Measurements from ENCODE around the gene ITGB1. TPM values are rescaled to one million over a fixed set of nuclear protein-coding genes. Genes with fewer than 3 reads are reported as not detected.

The ITGB1 gene
- total RNA-seq, 4 donors from 2014 or later = 57.8 to 256 (median 162) TPM

DNA sequence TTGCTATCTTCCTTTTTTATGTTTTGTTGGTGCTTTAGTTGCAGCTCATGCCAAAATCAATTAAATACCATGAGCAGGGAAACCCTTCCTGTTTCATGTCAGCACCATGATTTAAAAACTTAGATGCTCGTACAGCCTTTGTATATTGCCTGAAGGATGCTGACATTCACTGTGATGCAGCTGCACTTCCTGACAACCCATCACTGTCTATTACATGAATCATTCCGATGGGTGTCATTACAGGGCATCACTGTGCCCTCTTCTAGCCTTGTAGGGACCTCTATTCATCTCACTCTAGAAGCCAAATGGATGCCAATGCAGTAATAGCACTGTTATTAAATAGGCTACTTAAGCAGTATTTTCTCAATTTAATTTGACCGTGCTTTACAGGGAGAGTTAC lies 18.3 kb upstream of the ITGB1 start:
- no peak overlapping the region for H3K4me3 ChIP-seq
- DNase-seq = no peak
- H3K36me3 ChIP-seq = no peaks in the 10 kb centered on the region
- TF ChIP-seq POLR2A (IDR thresholded peaks at IDR 0.05) (no peak), CTCF (IDR thresholded peaks at IDR 0.05) (no peak)
- no peak overlapping the region for H3K27ac ChIP-seq
- no peaks in the 10 kb centered on the region for H3K27me3 ChIP-seq
- no peaks in the 10 kb centered on the region for H3K9me3 ChIP-seq
- H3K4me1 ChIP-seq = peaks cover 0 to 20% (median 2%) of the 10 kb centered on the region in 4 donors

DNA sequence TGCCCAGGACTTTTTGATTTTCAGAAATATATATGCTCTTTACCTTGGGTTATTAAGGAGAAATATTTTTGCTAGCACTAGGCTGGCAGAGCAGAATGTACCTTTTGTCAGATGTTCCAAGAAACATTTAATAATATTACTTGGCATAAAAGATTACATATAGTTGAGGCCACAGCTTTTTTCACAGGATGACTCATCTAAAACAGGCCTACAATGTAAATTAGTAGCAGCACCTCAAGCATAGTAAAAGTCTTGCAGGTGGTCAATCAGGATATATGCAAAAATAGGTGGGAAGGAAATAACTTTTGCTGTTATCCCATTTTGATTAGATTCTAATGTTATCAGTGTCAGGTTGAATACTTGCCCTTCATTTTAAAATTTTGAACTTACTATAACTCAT lies 14.9 kb upstream of the ITGB1 start:
- TF ChIP-seq CTCF (IDR thresholded peaks at IDR 0.05) = no peak
- no peak for TF ChIP-seq POLR2A (IDR thresholded peaks at IDR 0.05)
- Histone ChIP-seq H3K27me3 (no peaks in the 10 kb centered on the region), H3K9me3 (no peaks in the 10 kb centered on the region), H3K4me1 (peaks cover 0 to 13% (median 0%) of the 10 kb centered on the region in 4 donors), H3K27ac (peak overlapping the region in 1 of 4 donors; percentile 28), H3K36me3 (no peaks in the 10 kb centered on the region), H3K4me3 (no peak overlapping the region)
- DNase-seq = no peak

GRCh38 chr10:32972460-32972859 lies 14.4 kb upstream of the ITGB1 start:
- H3K27me3 ChIP-seq = no peaks in the 10 kb centered on the region
- TF ChIP-seq CTCF (IDR thresholded peaks at IDR 0.05) (no peak), POLR2A (IDR thresholded peaks at IDR 0.05) (no peak)
- no peaks in the 10 kb centered on the region for H3K36me3 ChIP-seq
- peak overlapping the region in 2 of 4 donors; percentile 28 to 34 for H3K27ac ChIP-seq
- no peak for DNase-seq
- H3K4me1 ChIP-seq = peaks cover 0 to 13% (median 0%) of the 10 kb centered on the region in 4 donors
- no peaks in the 10 kb centered on the region for H3K9me3 ChIP-seq
- no peak overlapping the region for H3K4me3 ChIP-seq

DNA sequence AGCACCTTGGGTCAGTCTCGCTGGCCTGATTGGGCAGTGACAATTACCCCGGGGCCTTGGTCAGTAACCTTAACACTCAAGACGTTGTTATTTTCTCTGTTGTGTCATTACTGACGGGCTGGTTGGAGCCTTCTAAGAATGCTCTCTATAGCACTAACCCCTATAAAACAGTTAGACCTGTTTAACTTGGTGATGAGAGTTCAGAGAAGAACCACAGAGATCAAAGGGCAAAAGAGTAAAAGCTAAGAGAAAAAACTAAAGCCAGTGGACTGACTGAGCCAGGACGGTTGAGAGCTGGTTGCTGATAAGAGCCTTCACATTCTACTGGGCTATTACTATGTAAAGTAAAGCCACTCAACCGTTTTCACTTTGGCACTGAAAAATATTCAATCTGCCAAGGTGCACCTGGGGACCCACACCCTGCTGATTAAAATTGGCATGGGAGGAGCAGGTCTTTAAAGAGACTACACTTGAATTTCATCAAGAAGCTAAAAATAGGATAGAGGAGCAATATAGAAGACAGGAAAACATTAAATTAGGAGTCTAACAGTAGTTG lies 13.6 kb upstream of the ITGB1 start:
- Histone ChIP-seq H3K4me3 (no peak overlapping the region), H3K27me3 (no peaks in the 10 kb centered on the region), H3K9me3 (no peaks in the 10 kb centered on the region), H3K4me1 (peaks cover 0 to 13% (median 0%) of the 10 kb centered on the region in 4 donors), H3K36me3 (no peaks in the 10 kb centered on the region), H3K27ac (peak overlapping the region in 1 of 4 donors; percentile 43)
- no peak for TF ChIP-seq CTCF (IDR thresholded peaks at IDR 0.05)
- no peak for TF ChIP-seq POLR2A (IDR thresholded peaks at IDR 0.05)
- DNase-seq = no peak

DNA sequence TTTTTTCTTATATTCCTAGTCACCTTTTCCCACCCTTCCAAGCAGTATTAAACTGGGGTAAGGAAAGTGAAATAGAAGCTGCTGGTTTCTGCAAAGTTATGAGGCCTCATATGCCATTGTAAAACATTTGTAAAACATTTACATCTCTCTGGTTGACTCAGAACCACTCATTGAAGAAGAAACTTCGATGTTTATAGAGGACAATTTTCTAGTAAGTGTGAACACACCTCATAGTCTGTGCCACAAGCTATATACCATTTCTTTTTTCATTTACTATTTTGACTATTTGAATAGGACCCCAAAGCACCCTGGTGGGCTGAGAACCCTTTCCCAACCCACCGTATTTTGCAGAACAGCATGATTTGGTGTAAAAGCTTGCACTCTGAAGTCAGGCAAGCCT lies 12.9 kb upstream of the ITGB1 start:
- no peaks in the 10 kb centered on the region for H3K9me3 ChIP-seq
- TF ChIP-seq CTCF (IDR thresholded peaks at IDR 0.05) (no peak), POLR2A (IDR thresholded peaks at IDR 0.05) (no peak)
- no peak overlapping the region for H3K4me3 ChIP-seq
- no peaks in the 10 kb centered on the region for H3K27me3 ChIP-seq
- H3K36me3 ChIP-seq = no peaks in the 10 kb centered on the region
- no peak overlapping the region for H3K27ac ChIP-seq
- peaks cover 0 to 13% (median 0%) of the 10 kb centered on the region in 4 donors for H3K4me1 ChIP-seq
- DNase-seq = no peak

GRCh38 chr10:32964270-32964669 lies 6.2 kb upstream of the ITGB1 start:
- H3K9me3 ChIP-seq = no peaks in the 10 kb centered on the region
- no peak for DNase-seq
- TF ChIP-seq CTCF (IDR thresholded peaks at IDR 0.05) (no peak), POLR2A (IDR thresholded peaks at IDR 0.05) (no peak)
- no peaks in the 10 kb centered on the region for H3K36me3 ChIP-seq
- no peaks in the 10 kb centered on the region for H3K27me3 ChIP-seq
- no peak overlapping the region for H3K27ac ChIP-seq
- no peak overlapping the region for H3K4me3 ChIP-seq
- H3K4me1 ChIP-seq = peaks cover 0 to 15% (median 0%) of the 10 kb centered on the region in 4 donors
